ENCODE measurements around the gene PACRG.

Gene PACRG

DNA sequence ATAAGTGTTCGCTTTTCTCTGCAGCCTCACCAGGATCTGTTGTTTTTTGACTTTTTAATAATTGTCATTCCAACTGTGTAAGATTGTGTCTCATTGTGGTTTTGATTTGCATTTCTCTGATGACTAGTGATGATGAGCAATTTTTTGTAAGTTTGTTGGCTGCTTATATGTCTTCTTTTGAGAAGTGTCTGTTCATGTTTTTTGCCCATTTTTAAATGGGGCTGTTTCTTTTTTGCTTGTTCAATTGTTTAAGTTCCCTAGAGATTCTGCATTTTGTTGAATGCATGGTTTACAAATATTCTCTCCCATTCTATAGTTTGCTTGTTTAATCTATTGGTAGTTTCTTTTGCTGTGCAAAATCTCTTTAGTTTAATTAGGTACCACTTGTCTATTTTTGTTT, 295.9 kb downstream of the PACRG start:
- FAIRE-seq = no peak

DNA sequence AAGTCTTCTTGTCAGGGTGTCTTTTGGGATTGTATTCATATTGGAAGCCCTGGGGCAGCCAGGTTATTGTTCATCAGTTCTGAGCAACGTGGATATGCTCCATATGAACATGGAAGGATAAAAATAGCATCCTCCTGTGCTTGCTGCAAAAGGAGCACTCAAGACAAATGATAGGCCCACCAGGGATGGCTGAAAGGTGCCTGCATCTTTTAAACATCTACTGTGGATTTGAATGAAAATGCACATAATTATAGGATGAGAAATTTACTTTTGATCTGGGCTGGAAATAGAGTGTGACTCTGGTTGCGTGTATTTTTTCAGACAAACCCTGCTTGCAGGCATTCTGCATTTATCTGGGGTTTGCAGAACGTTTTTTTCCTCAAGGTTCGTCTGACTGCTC, 299.1 kb downstream of the PACRG start:
- no peak for FAIRE-seq

DNA sequence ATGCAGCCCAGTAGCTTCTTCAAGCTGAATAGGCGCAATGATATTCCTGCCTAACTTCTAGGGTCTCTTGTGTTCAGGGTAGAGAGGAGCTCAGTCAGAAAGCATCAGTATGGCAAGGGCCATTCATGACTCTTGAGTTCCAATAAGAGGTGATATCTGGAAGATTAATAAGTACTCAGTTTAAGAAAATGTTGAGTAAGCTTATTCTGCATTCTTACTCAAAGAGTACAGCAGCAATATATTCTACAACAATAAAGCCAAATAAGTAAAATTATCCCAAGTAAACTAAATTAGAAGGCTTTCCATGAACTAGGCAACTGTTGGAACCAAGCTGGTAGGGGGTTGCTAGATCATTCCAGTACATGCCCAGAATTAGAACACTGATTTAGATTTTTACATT, 303.2 kb downstream of the PACRG start:
- no peak for FAIRE-seq

DNA sequence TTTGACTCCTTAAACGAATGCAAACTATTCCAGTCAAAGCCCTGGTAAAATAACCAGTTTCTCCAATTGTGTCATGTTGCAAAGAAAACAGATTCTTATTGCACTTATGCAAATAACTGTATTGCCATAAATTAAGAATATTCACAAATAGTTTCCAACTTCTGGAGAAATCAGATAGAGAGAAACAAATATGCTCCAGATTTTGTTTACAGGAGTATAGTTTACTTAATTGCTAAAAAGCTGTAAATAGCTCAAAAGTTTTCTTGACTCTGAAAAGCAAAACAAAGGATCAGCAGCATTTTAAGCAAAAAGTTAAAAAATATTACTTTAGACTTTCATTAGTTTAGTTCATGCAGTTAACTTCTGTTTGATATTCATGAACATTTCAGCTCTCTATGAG, 304.2 kb downstream of the PACRG start:
- FAIRE-seq = no peak

DNA sequence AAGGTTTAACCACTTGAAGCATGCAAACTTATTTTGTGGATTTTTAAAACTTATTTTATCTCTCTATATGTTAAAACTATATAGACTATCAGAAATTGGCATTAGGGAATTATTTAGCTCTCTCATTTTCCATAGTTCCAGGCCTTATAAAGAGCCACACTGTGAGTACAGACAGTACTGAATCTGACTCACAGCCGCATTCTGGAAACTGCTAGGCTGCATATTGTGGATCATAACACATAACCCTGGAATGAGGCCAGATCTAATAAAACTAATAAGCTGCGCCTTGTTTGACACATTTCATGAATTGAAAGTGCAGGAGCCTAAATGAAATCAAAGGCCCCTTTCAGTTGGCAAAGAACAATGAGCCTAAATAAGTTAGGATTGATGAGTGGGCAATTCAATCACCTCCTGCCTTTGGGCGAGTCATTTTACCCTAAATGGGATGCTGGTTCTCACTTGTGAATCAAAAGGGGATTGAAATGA, 308.4 kb downstream of the PACRG start:
- no peak for FAIRE-seq

DNA sequence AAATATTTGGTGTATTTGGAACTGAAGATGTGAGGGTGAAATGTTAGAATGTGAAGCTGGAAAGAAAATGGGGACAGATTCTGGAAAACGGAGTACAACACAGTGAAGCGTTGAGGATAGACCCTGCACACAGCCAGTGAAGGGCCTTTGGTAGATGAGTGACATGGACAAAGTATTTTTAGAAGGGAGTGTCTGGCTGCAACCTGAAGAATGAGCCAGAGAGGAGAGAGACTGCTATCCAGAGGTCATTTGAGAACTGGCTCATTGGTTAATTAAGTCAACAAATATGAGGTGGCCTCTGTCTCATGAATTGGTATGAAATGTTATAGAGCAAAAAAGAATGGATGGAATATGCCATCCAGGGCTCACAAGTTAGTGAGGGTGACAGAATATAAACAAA, 310.5 kb downstream of the PACRG start:
- FAIRE-seq = no peak

DNA sequence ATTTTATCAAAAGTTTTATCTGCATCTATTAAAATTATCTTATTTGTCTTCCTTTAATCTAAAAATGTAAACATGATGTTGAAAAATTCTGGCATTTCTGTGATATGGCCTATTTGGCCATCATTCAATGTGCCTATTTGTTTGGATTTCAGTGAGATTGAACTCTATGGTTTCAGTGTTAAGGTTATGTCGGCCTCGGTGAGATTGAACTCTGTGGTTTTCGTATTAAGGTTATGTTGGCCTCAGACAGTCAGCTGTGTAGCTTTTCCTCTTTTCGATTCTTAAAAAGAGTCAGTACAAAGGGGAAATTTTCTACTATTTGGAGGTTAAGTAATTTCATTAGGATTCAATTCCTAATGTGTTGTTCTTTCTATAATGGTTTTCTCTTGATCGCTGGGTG, 320.6 kb downstream of the PACRG start:
- FAIRE-seq = no peak

DNA sequence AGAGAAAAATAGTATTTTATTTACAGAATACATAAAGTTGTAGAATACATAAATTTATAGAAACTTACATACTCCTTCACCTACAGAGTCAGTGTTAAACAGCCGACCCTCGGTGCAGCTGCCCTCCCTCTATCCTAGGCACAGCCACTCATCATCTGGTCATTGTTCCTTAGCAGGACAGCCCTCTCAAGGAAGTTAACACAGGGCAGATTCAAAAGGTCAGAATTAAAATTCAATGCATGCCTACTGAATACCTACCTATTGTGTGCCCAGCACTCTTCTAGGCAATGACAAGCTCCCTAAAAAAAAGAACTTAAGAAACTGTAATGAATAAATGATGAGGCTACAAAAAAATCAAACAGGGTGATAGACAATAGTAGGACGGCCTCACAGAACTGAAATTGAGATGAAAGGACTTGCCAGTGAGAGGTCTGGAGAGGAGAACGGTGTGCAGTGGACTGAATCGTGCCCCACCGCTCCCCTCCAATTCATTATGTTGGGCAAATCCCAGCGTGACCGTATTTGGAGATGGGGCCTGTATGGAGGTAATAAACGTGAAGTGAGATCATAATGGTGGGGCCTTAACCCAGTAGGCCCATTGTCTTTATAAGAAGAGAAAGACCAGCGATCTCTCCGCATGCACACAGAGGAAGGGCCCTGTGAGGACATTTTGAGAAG, 326.0 kb downstream of the PACRG start:
- no peak for FAIRE-seq

DNA sequence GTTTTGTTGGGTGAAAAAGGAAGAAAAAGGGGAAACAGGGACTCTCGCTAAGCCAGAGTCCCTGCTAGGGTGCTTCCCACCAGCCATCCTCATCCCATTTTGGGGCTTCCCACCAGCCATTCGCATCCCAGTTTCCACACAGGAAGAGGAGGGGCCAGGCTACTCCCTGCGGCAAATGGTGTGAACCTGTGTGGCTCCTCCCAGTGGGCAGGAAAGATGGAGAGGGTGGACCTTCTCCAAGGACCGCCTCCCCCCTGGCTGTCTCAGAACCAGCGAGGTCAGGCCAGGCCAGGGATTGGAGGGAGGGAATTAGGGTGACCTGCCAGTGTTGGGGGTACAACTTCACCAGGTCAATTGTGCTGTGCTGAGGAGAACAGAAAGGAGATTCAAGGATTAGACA, 326.9 kb downstream of the PACRG start:
- FAIRE-seq = no peak

DNA sequence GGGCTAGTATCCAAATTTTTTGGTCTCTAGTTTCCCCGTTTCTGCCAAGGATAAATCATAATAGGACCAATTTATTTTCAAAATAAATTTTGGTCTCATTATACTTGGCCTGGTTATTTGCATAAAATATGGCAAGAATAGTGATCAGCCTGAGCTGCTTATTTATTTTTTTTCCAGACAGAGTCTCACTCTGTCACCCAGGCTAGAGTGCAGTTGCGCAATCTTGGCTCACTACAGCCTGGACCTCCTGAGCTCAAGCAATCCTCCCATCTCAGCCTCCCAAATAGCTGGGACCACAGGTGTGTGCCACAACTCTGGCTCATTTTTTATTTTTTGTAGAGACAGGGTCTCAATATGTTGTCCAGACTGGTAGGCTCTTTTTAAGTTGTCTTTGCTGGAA, 329.5 kb downstream of the PACRG start:
- FAIRE-seq = no peak

DNA sequence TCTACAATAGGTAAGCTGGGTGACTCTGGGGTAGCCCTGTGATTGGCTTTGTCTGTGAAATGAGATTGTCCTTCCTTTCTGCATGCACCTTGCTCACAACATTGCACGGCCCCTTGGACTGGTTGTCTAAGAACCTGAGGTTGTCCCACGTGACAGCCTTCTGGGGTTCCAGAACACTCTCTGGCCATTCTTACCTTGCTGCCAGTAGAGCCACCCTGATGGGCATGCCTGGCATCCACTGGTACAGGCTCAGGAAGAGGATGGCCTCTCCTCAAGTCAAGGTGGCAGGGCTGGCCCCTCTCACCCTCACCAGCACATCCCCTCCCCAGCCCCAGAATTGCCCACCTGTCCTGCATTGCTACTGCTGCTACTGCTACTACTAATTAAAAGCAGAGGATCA, 335.0 kb downstream of the PACRG start:
- FAIRE-seq = no peak

DNA sequence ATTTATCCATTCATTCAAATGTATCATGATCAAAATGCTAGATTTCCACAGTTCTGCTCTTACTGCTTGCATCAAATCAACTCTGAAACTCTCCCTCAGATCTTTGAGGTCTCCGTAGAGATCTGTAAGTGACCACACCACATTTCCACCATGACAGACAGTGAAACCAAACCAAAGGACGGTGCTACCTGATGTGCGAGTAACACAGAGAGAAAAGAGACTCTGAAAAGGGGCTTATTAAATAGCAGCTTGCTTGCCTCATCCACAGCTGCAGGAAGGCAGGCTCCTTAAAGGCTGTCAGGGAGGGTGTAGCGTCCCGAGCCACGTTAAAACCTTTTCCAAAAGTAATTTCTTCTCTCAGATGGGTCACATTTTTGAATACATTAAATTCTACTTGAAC, 335.8 kb downstream of the PACRG start:
- no peak for FAIRE-seq

DNA sequence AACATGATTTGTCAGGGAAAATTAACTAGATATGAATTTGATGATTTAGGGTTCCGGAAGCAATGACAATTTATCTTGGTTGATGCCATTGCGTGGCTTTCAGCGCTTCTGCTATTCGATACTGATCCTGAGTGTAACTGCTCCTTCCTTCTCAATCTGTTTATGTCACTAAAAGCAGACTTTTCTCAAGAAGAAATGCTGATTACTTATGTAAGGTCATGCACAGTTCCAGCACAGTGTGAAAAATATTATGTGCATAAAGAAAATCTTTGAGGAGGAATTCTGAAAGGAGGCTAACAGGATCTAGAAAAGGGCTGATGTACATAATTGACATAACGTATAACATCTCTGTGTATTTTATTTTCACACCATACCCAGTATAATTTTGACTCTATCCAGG, 336.6 kb downstream of the PACRG start:
- FAIRE-seq = no peak

DNA sequence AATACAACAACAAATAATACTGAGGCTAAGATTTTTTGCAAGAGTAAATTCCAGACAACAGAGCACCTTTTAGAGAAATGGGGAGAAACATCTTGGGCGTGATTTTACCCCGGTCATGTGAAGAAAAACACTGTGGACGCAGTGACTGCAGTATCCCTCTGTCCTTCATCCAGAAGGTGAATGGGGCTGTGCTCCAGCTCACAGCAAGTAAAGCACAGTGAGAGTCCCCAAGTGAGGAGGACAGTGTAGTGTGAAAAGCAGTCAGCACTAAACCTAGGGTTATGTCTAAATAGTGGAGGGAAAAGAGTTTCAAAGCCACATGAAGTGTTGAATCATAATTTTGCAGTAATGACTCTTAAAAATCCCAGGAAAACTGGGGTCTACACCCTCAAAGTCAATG, 338.4 kb downstream of the PACRG start:
- no peak for FAIRE-seq

DNA sequence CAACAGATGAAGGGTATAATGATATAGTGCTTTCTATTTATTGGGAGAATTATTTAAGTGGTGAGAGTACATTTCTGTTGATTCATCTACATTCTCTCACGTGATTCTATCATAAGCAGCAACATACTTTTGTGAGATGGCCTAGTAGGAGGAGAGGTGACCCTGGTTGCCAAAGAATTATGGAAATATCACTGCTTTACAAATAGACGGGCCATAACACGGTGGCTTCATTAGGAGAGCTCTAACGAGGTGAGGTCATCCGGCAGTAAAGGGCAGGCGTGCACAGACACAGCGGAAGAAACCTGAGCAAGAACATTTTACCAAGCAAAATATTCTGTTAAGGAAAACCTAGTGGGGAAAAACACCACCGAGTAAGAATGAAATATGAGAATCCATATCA, 349.4 kb downstream of the PACRG start:
- FAIRE-seq = no peak

DNA sequence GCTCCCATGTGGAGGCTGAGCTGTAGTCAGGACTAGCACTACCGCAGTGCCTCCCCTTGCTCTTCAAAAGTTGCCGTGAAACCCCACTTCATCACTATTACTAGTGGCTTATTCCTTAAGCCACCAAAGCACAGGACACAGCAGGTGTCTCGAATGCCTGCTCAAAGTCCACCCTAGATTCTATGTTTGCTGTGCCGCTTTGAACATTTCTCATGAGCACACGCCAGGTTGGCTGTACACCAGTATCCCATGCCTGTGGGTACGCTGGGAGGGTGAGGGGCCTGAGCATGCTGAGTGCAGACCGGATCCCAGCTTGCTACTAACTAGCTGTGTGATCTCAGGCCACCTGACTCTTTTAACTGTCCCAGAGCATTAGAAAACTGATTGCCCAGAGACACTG, 350.9 kb downstream of the PACRG start:
- FAIRE-seq = no peak

DNA sequence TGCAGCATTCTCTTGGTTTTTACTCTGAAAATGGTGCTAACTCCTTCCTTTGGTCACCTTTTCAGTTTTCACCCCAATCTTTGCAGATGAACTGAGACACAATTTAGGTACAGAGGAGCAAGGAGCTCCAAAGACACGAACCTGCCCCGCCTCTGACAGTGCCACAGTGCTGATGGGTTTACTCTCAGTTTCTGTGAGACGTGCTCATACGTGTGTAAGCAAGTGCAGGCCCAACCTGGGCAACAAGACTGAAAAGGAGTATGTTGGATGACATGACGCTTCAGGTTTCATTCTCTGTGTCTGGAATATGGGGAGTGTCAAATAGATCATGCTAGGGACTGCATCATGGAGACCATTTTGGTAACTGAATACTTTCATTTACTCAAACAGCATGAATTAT, 352.5 kb downstream of the PACRG start:
- FAIRE-seq = no peak

DNA sequence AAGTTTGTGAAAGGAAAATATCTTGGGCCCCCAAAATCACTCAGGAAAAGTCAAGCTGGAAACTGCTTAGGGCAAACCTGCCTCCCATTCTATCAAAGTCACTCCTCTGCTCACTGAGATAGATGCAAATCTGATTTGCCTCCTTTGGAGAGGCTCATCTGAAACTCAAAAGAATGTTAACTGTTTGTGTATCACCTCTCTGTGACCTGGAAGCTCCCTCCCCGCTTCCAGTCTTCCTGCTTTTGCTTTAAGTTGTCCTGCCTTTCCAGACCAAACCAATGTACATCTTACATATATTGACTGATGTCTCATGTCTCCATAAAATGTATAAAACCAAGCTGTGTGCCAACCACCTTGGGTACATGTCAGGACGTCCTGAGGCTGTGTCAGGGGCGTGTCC, 355.4 kb downstream of the PACRG start:
- FAIRE-seq = no peak

DNA sequence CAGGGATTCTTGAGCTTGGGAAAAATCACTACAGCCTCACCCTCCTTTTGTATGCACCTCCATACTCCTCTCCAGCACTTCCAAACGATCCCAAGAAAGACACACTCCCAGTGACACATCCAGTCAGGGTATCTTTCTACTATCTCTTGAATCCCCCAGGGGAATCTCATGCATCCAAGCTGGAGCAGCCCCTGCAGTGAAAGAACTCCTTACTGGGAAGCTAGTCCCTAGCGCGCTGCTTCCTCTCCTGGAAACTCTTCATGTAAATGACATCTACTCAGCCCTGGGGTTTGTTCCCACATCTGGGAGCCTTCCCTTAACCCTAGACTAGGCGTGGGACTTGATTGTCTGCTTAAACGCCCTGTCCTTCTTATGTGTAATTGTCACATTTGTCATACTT, 357.7 kb downstream of the PACRG start:
- FAIRE-seq = no peak

DNA sequence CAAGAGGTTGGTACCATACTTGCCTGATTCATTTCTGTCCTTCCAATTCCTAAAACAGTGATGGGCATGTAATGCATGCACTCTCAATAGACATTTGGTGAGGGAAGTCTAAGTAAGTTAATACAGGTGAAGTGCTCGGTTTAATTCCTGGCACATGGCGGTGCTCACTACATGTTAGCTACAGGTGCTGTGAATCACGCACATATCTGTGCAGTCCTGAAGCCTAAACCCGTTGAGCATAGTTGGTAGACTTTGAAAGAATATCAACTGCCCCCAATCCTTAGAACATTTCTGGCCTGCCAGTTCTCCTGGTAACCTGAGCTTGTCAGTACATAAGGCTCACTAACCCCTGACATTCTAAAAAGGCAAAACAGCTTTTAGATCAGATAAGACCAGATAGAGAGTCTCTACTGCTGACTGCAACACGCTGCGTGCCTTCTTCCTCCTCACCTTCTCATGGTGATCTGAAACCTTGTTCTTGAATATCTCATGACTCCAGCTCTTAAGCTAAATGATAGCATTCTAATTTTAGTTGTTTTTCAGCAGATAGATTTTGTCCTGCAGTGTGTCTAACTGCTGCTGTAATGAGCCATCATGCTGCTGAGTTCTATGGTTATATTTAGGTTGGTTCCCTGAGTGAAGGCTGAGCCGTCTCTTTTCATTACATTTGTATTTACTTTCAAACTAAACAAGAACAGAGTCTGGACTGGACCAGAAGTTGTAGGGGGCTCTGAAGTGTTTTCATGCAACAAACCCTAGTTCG, 358.3 kb downstream of the PACRG start:
- no peak for FAIRE-seq

DNA sequence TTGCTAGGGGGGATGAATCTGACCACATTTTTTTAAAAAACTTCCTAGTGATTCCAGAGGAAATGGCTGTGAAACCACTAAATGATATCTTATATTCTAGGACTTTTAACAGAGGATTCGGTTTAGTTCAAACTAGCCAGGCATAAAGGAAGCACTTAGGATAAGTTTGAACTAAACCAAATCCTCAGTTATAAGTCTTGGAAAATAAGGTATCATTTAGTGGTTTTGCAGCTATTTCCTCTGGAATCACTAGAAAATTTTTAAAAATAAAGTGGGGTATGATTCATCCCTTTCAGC, 358.8 kb downstream of the PACRG start:
- no peak for FAIRE-seq

DNA sequence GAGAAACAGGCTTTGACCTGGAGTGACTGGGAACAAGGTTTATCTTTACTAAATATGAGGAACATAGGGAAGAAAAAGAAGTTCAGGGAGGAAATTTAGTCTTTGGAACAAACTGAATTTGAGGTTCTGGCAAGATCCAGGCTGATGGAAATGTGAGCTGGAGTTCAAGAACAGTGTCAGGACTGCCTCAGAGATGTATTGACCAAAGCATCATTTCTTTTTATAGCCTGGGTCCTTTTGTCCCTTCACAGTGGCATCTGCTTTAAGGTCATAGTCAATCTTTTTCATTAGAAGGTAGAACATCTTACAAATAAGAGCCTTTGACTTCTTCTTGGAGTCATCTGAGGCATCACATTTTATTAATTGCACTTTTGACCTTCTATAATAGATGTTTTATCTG, 360.2 kb downstream of the PACRG start:
- FAIRE-seq = no peak

DNA sequence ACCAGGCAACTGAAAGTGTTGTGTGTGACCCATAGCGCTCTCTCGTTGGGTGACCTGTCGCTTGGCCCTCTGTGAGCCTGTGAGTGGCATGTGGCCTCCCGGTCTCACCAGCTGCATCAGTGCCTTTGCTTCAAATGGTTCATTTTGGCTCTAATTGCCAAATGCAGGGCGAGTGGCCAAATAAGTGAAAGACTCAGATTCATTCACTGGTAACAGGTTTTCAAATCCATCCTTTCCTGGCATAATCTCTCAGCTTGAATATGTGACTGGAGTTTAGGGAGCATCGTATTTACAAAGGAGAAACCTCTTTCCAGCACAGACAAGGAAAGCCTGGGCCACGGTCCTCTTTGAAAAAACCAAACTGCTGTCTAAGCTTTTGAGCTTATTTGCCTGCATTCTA, 365.1 kb downstream of the PACRG start:
- no peak for FAIRE-seq

DNA sequence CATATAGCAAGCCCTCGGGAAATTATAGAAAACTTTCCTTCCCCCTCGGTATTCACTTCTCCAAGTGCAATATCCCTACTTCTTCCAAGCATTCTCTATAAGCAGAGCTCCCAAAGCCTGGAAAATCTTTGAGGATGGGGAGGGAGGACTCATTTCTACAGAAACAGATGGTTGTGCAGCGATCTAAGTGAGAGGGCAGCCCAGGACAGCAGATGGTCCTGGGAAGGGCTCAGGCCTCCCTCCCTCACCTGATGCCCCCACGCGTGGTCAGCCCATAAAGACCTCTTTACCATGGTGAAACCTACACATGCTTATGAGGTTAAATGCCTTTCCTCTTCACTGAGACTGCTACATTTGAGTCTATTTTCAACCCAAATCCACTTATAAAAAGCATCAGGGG, 367.1 kb downstream of the PACRG start:
- FAIRE-seq = no peak

DNA sequence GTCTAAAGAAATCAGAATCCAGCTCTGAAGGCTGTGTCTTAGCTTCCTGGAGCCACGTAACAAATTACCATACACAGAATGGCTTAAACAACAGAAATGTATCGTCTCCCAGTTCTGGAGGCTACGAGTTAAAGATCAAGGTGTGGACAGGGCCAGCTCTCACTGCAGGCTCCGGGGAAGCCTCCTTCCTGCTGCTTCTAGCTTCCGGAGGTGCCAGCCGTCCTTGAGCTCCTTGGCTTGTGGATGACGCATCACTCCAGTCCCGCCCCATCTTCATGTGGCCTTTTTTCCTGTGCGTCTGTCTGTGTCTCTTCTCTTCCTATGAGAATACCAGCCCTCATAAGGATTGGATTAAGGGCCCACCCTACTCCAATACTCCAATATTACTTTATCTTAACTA, 367.6 kb downstream of the PACRG start:
- no peak for FAIRE-seq

All from A204.1 (cell line).